H9 (cell line): ENCODE measurements around the gene KRT35. TPM values are rescaled to one million over a fixed set of nuclear protein-coding genes. Genes with fewer than 3 reads are reported as not detected.

ENCODE experiments used
- DNase-seq: peaks from one replicate; pipeline ENCODE4 v3.0.0-alpha.2; 2017
- H2AFZ ChIP-seq: one replicate; pipeline ENCODE4 v1.6.1; 2013; ENCODE audit warnings: mild to moderate bottlenecking, low read length, control low read depth, moderate library complexity
- H2AK5ac ChIP-seq: 2 replicates; pipeline ENCODE4 v1.6.1; 2013; ENCODE audit warnings: low read length, control low read depth, mixed read lengths; ENCODE audit not compliant: insufficient read length
- H2BK120ac ChIP-seq: one replicate; pipeline ENCODE4 v1.6.1; 2013; ENCODE audit warnings: low read depth, mild to moderate bottlenecking, low read length, control low read depth, inconsistent platforms; ENCODE audit not compliant: poor library complexity, severe bottlenecking
- H2BK12ac ChIP-seq: 2 replicates; pipeline ENCODE4 v1.6.1; 2013; ENCODE audit warnings: low read length, control low read depth, mixed read lengths, low read depth; ENCODE audit not compliant: insufficient read length
- H2BK15ac ChIP-seq: 2 replicates; pipeline ENCODE4 v1.6.1; 2013; ENCODE audit warnings: low read depth, low read length, control low read depth
- H2BK20ac ChIP-seq: one replicate; pipeline ENCODE4 v1.6.1; 2013; ENCODE audit warnings: low read depth, mild to moderate bottlenecking, low read length, control low read depth, inconsistent platforms; ENCODE audit not compliant: poor library complexity, severe bottlenecking
- H2BK5ac ChIP-seq: 2 replicates; pipeline ENCODE4 v1.6.1; 2013; ENCODE audit warnings: low read length, control low read depth, mixed read lengths; ENCODE audit not compliant: insufficient read length
- H3K14ac ChIP-seq: 2 replicates; pipeline ENCODE4 v1.6.1; 2013; ENCODE audit warnings: low read length, control low read depth; ENCODE audit not compliant: insufficient read depth
- H3K18ac ChIP-seq: 2 replicates; pipeline ENCODE4 v1.6.1; 2013; ENCODE audit warnings: low read depth, mild to moderate bottlenecking, mixed read lengths, low read length, control low read depth; ENCODE audit not compliant: insufficient read length
- H3K23ac ChIP-seq: 2 replicates; pipeline ENCODE4 v1.6.1; 2013; ENCODE audit warnings: low read length, control low read depth, mixed read lengths, low read depth; ENCODE audit not compliant: insufficient read length
- H3K23me2 ChIP-seq: 2 replicates; pipeline ENCODE4 v1.6.1; 2013; ENCODE audit warnings: low read depth, mild to moderate bottlenecking, mixed read lengths, low read length, control low read depth; ENCODE audit not compliant: insufficient read length, poor library complexity, severe bottlenecking
- H3K27ac ChIP-seq: 2 replicates; pipeline ENCODE4 v1.5.1; 2013; ENCODE audit warnings: low read length, control low read depth, mixed read lengths, low read depth; ENCODE audit not compliant: insufficient read length
- H3K27me3 ChIP-seq: 2 replicates; pipeline ENCODE4 v1.6.1; 2013; ENCODE audit warnings: low read length, control low read depth, inconsistent platforms; ENCODE audit not compliant: insufficient read depth
- H3K4ac ChIP-seq: 2 replicates; pipeline ENCODE4 v1.6.1; 2013; ENCODE audit warnings: low read depth, mild to moderate bottlenecking, control low read depth, inconsistent platforms, low read length, moderate library complexity
- H3K4me1 ChIP-seq: 2 replicates; pipeline ENCODE4 v1.6.1; 2013; ENCODE audit warnings: low read length, control low read depth, inconsistent platforms; ENCODE audit not compliant: insufficient read depth
- H3K4me2 ChIP-seq: 2 replicates; pipeline ENCODE4 v1.6.1; 2013; ENCODE audit warnings: low read length, control low read depth, mixed read lengths; ENCODE audit not compliant: insufficient read length, insufficient read depth
- H3K56ac ChIP-seq: 2 replicates; pipeline ENCODE4 v1.6.1; 2013; ENCODE audit warnings: low read depth, mild to moderate bottlenecking, mixed read lengths, low read length, control low read depth; ENCODE audit not compliant: insufficient read length
- H3K79me1 ChIP-seq: 2 replicates; pipeline ENCODE4 v1.6.1; 2013; ENCODE audit warnings: low read depth, mild to moderate bottlenecking, moderate library complexity, low read length, control low read depth, inconsistent platforms; ENCODE audit not compliant: insufficient read depth, poor library complexity, severe bottlenecking
- H3K79me2 ChIP-seq: 2 replicates; pipeline ENCODE4 v1.6.1; 2013; ENCODE audit warnings: low read length, control low read depth, inconsistent platforms; ENCODE audit not compliant: insufficient read depth
- H3K9ac ChIP-seq: 2 replicates; pipeline ENCODE4 v1.6.1; 2013; ENCODE audit warnings: low read length, control low read depth, mixed read lengths; ENCODE audit not compliant: insufficient read length; ENCODE audit errors: extremely low read depth
- H3K9me3 ChIP-seq: one replicate; pipeline ENCODE4 v1.6.1; 2013; ENCODE audit warnings: low read depth, low read length, inconsistent platforms; ENCODE audit not compliant: control insufficient read depth
- H3T11ph ChIP-seq: one replicate; pipeline ENCODE4 v1.6.1; 2013; ENCODE audit warnings: mild to moderate bottlenecking, low read length, control low read depth, inconsistent platforms
- H4K20me1 ChIP-seq: one replicate; pipeline ENCODE4 v1.6.1; 2013; ENCODE audit not compliant: control insufficient read depth, insufficient read length, insufficient read depth
- H4K5ac ChIP-seq: 2 replicates; pipeline ENCODE4 v1.6.1; 2013; ENCODE audit warnings: low read depth, mild to moderate bottlenecking, mixed read lengths, low read length, control low read depth; ENCODE audit not compliant: insufficient read length
- H4K8ac ChIP-seq: replicated peaks from 2 replicates; pipeline ENCODE4 v1.6.1; 2013; ENCODE audit warnings: low read length, control low read depth, mixed read lengths, low read depth; ENCODE audit not compliant: insufficient read length
- H4K91ac ChIP-seq: 2 replicates; pipeline ENCODE4 v1.6.1; 2013; ENCODE audit warnings: low read depth, mild to moderate bottlenecking, moderate library complexity, mixed read lengths, low read length, control low read depth; ENCODE audit not compliant: insufficient read length
- H3K27ac Mint-ChIP-seq, 3 experiments: 2 replicates in 2 of 3; 3 replicates in 1 of 3; pipeline ENCODE4 v1.8.0; 2020 to 2021; ENCODE audit warnings: mixed read lengths in 3 of 3, mild to moderate bottlenecking in 1 of 3, moderate library complexity in 1 of 3
- H3K27me3 Mint-ChIP-seq: 2 replicates; pipeline ENCODE4 v1.8.0; 2021; ENCODE audit warnings: low read depth, mild to moderate bottlenecking, moderate library complexity, mixed read lengths
- H3K36me3 Mint-ChIP-seq, 3 experiments: 2 replicates in 2 of 3; 3 replicates in 1 of 3; pipeline ENCODE4 v1.8.0; 2020 to 2021; ENCODE audit warnings: low read depth in 3 of 3, mixed read lengths in 3 of 3; ENCODE audit not compliant: insufficient read depth in 1 of 3
- H3K4me1 Mint-ChIP-seq, 2 experiments: 2 replicates each; pipeline ENCODE4 v1.8.0; 2020; ENCODE audit warnings: mixed read lengths in 2 of 2
- H3K4me3 Mint-ChIP-seq, 2 experiments: 2 replicates in 1 of 2; 3 replicates in 1 of 2; pipeline ENCODE4 v1.8.0; 2020 to 2021; ENCODE audit warnings: mild to moderate bottlenecking in 2 of 2, mixed read lengths in 2 of 2, moderate library complexity in 1 of 2
- H3K9me3 Mint-ChIP-seq, 2 experiments: 2 replicates in 1 of 2; 3 replicates in 1 of 2; pipeline ENCODE4 v1.8.0; 2020; ENCODE audit warnings: mild to moderate bottlenecking in 2 of 2, mixed read lengths in 2 of 2, moderate library complexity in 1 of 2
- WGBS: extraction: QIAGEN DNeasy Blood & Tissue Kit; methylation state at CpG from one replicate; pipeline ENCODE4 v1.1.7; 2013; ENCODE audit warnings: missing lambda C conversion rate, low lambda C conversion rate, mixed read lengths; ENCODE audit not compliant: insufficient read length; ENCODE audit errors: extremely low coverage; 5-methylcytosine and 5-hydroxymethylcytosine counted together
- total RNA-seq: library from RNA; stranded (reverse); gene quantifications from 2 replicates; pipeline ENCODE4 v1.2.1, GENCODE V29; 2021
- TF ChIP-seq, protein P1 (sequence below): fragments of 200-600 bp; sonication (generic); conservative IDR thresholded peaks from 3 replicates; pipeline ENCODE4 v1.8.0; 2021; ENCODE audit warnings: antibody characterized with exemption, mild to moderate bottlenecking

Gene KRT35
- total RNA-seq, 1 experiment from 2014 or later, result not detected

DNA sequence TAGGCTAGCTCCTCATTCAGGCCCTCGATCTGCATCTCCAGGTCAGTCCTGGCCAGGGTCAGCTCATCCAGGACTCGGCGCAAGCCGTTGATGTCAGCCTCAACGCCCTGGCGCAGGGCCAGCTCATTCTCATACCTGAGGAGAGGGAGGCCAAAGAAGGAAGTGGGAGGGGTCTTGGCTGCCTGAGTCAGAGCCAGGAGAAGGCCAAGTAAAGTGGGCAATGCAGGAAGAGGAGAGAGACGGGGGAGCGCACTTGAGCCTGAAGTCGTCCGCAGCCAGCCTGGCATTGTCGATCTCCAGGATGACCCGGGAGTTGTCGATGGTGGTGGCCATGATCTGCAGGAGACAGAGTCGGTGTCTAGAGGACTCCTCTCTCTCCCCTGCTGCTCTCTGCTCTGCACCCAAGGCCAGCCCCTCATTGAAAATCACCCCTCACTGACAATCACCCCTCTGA, 35.9 kb upstream of the KRT35 start:
- no peak overlapping the region for H2AK5ac ChIP-seq
- no peaks in the 10 kb centered on the region for H3K23me2 ChIP-seq
- no peak overlapping the region for H3K9ac ChIP-seq
- H2BK5ac ChIP-seq, result no peak overlapping the region
- no peak overlapping the region for H2BK12ac ChIP-seq
- H3K4ac ChIP-seq, result no peak overlapping the region
- Mint-ChIP-seq H3K9me3 (no peaks in the 10 kb centered on the region; a peak in 2 of 5 replicates), H3K27ac (0 out of 7 replicates have a peak overlapping the region, but pooled peaks of 1 of the 3 experiments have one; percentile 35), H3K4me3 (no peak overlapping the region), H3K4me1 (peaks cover 21 to 29% of the 10 kb centered on the region in 2 experiments), H3K36me3 (no peaks in the 10 kb centered on the region), H3K27me3 (no peaks in the 10 kb centered on the region; the same call in 1 of the 2 replicates)
- DNase-seq, result no peak
- no peaks in the 10 kb centered on the region; the same call in 1 of the 2 replicates for H3K4me1 ChIP-seq
- no peak overlapping the region for H4K5ac ChIP-seq
- H3K4me2 ChIP-seq, result no peak overlapping the region
- H2AFZ ChIP-seq, result no peak overlapping the region
- H4K91ac ChIP-seq, result no peak overlapping the region
- no CpG with 5 or more reads among the region's 14 CpGs for WGBS
- H4K8ac ChIP-seq, result no peak overlapping the region
- no peak overlapping the region for H2BK120ac ChIP-seq
- no peaks in the 10 kb centered on the region for H4K20me1 ChIP-seq
- H3T11ph ChIP-seq, result no peak overlapping the region
- H3K56ac ChIP-seq, result no peak overlapping the region
- no peak overlapping the region for H2BK20ac ChIP-seq
- H3K79me1 ChIP-seq, result no peaks in the 10 kb centered on the region
- no peak overlapping the region for H3K27ac ChIP-seq
- H3K18ac ChIP-seq, result no peak overlapping the region
- H3K79me2 ChIP-seq, result no peaks in the 10 kb centered on the region
- H3K14ac ChIP-seq, result no peak overlapping the region
- H3K23ac ChIP-seq, result no peak overlapping the region
- no peaks in the 10 kb centered on the region for H3K27me3 ChIP-seq
- H2BK15ac ChIP-seq, result no peak overlapping the region
- TF ChIP-seq, protein P1, sequence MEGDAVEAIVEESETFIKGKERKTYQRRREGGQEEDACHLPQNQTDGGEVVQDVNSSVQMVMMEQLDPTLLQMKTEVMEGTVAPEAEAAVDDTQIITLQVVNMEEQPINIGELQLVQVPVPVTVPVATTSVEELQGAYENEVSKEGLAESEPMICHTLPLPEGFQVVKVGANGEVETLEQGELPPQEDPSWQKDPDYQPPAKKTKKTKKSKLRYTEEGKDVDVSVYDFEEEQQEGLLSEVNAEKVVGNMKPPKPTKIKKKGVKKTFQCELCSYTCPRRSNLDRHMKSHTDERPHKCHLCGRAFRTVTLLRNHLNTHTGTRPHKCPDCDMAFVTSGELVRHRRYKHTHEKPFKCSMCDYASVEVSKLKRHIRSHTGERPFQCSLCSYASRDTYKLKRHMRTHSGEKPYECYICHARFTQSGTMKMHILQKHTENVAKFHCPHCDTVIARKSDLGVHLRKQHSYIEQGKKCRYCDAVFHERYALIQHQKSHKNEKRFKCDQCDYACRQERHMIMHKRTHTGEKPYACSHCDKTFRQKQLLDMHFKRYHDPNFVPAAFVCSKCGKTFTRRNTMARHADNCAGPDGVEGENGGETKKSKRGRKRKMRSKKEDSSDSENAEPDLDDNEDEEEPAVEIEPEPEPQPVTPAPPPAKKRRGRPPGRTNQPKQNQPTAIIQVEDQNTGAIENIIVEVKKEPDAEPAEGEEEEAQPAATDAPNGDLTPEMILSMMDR, result no peak
- H3K9me3 ChIP-seq, result no peaks in the 10 kb centered on the region
